C4-2B (cell line): ENCODE measurements around the gene CCDC85C.

Experiments
- H3K27ac ChIP-seq: fragments of 450-650 bp; 2 replicates; pipeline ENCODE4 v1.5.1; 2017
- ZFX ChIP-seq: fragments of 450-650 bp; IDR thresholded peaks from 2 replicates; pipeline ENCODE4 v1.6.1; 2017
- TF ChIP-seq, protein P1 (sequence below): fragments of 450-650 bp; conservative IDR thresholded peaks from 2 replicates; pipeline ENCODE4 v1.5.1; 2017; ENCODE audit warnings: mild to moderate bottlenecking

The CCDC85C gene

GRCh38 chr14:99512110-99512449 lies 91.9 kb downstream of the CCDC85C start:
- H3K27ac ChIP-seq, result no peak overlapping the region
- no peak for TF ChIP-seq ZFX
- TF ChIP-seq, protein P1, sequence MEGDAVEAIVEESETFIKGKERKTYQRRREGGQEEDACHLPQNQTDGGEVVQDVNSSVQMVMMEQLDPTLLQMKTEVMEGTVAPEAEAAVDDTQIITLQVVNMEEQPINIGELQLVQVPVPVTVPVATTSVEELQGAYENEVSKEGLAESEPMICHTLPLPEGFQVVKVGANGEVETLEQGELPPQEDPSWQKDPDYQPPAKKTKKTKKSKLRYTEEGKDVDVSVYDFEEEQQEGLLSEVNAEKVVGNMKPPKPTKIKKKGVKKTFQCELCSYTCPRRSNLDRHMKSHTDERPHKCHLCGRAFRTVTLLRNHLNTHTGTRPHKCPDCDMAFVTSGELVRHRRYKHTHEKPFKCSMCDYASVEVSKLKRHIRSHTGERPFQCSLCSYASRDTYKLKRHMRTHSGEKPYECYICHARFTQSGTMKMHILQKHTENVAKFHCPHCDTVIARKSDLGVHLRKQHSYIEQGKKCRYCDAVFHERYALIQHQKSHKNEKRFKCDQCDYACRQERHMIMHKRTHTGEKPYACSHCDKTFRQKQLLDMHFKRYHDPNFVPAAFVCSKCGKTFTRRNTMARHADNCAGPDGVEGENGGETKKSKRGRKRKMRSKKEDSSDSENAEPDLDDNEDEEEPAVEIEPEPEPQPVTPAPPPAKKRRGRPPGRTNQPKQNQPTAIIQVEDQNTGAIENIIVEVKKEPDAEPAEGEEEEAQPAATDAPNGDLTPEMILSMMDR, result no peak

GRCh38 chr14:99511421-99512109 lies 92.4 kb downstream of the CCDC85C start:
- H3K27ac ChIP-seq, result no peak overlapping the region
- no peak for TF ChIP-seq ZFX
- TF ChIP-seq, protein P1, result no peak

- TF ChIP-seq, protein P1, result no peak
- TF ChIP-seq ZFX, result no peak
- no peak overlapping the region for H3K27ac ChIP-seq
Observed at GRCh38 chr14:99510556-99511139, 93.4 kb downstream of the CCDC85C start.

DNA sequence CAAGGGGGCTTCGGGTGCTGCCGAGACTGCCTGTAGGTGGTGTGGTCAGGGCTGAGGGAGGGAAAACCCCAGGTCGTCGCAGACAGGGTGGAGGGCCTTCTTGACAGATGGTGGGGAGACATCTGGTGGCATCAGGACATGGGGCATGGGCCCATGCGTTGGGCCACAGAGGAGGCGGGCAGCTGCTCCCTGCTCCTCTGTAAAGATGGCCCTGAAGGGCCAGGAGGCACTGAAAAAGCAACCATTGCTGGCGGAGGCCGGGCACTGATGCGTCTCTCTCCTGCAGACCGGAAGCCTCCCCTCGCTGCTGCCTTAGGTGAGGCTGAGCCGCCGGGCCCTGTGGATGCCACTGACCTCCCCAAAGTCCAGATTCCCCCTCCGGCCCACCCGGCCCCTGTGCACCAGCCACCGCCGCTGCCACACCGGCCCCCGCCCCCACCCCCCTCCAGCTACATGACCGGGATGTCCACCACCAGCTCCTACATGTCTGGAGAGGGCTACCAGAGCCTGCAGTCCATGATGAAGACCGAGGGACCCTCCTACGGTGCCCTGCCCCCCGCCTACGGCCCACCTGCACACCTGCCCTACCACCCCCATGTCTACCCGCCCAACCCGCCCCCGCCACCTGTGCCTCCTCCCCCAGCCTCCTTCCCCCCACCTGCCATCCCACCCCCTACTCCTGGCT lies 94.0 kb downstream of the CCDC85C start:
- H3K27ac ChIP-seq, result no peak overlapping the region
- no peak for TF ChIP-seq ZFX
- TF ChIP-seq, protein P1, result no peak

- no peak overlapping the region for H3K27ac ChIP-seq
- TF ChIP-seq, protein P1, result no peak
- no peak for TF ChIP-seq ZFX
Observed at GRCh38 chr14:99508896-99509629, 94.9 kb downstream of the CCDC85C start.

DNA sequence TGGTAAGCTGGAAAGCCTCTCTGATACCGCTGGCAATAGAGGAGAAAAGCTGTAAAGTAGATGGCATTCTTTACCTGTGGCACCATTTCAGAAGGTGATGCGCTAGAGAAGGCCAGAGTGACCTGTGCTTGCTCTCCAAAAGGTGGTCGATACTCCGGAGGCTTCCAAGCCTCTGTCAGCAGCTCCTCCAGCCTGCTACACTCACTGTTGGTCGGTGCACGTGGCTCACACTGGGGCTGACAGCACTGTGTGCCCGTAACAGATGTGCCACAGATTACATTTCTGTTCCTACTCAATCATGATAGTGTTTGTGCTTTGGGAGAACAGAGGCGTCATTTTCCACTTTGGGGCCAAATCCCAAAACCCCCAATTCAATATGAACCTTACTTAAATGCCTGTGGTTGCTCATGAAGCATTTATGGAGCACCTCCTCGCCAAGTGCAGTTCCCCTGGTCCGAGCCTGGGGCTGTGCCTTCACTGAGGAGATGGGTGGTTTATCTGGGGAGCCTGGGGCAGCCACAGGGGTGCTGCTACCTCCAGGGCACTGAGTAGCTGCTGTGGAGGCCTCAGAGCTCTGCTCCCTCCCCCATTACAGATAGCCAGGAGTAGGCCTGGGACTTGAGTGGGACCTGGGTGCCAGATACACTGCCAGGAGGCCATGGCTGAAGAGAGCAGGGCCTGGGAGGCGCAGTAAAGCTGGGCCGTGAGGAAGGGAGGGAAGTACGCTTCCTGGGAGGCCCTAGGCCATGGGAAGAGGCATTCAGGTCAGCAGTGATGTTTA lies 96.0 kb downstream of the CCDC85C start:
- TF ChIP-seq ZFX, result no peak
- TF ChIP-seq, protein P1, result no peak
- no peak overlapping the region for H3K27ac ChIP-seq
